GM23338 (cell line): ENCODE measurements around the gene PTPRR. TPM values are rescaled to one million over a fixed set of nuclear protein-coding genes. Genes with fewer than 3 reads are reported as not detected.

Source experiments
- ATAC-seq: fragments of 200-7000 bp; cut with Tn5 transposase; 3 replicates; pipeline ENCODE4 v1.9.1; 2020
- DNase-seq: peaks from one replicate; pipeline ENCODE4 v3.0.0-alpha.2; 2015; ENCODE audit warnings: low spot score
- H2AFZ ChIP-seq: fragments of 200-600 bp; sonication (generic); 2 replicates; pipeline ENCODE4 v1.8.0; 2016; ENCODE audit warnings: antibody characterized with exemption, mild to moderate bottlenecking, moderate library complexity
- H3F3A ChIP-seq: fragments of 200-600 bp; sonication (generic); replicated peaks from 2 replicates; pipeline ENCODE4 v1.8.0; 2017; ENCODE audit warnings: antibody characterized with exemption, mixed run types, low read depth
- H3K27ac ChIP-seq: fragments of 200-600 bp; sonication (generic); 2 replicates; pipeline ENCODE4 v1.6.1; 2016; ENCODE audit warnings: low read depth
- H3K27me3 ChIP-seq: fragments of 200-600 bp; sonication (generic); 2 replicates; pipeline ENCODE4 v1.8.0; 2016; ENCODE audit warnings: mild to moderate bottlenecking, mixed run types, moderate library complexity; ENCODE audit not compliant: insufficient read depth
- H3K36me3 ChIP-seq: fragments of 200-600 bp; sonication (generic); 2 replicates; pipeline ENCODE4 v1.8.0; 2016; ENCODE audit warnings: mild to moderate bottlenecking; ENCODE audit not compliant: insufficient read depth
- H3K4me1 ChIP-seq: fragments of 200-600 bp; sonication (generic); 2 replicates; pipeline ENCODE4 v1.8.0; 2016; ENCODE audit warnings: mild to moderate bottlenecking, moderate library complexity; ENCODE audit not compliant: insufficient read depth
- H3K4me2 ChIP-seq: fragments of 200-600 bp; sonication (generic); 2 replicates; pipeline ENCODE4 v1.7.1; 2017; ENCODE audit warnings: mixed run types
- H3K4me3 ChIP-seq: fragments of 200-600 bp; sonication (generic); 2 replicates; pipeline ENCODE4 v1.6.1; 2016; ENCODE audit warnings: mixed run types
- H3K79me2 ChIP-seq: fragments of 200-600 bp; sonication (generic); replicated peaks from 2 replicates; pipeline ENCODE4 v1.8.0; 2017; ENCODE audit warnings: mild to moderate bottlenecking; ENCODE audit not compliant: insufficient read depth
- H3K9me2 ChIP-seq: fragments of 200-600 bp; sonication (generic); 2 replicates; pipeline ENCODE4 v1.8.0; 2017; ENCODE audit not compliant: insufficient read depth
- H4K20me1 ChIP-seq: fragments of 200-600 bp; sonication (generic); replicated peaks from 2 replicates; pipeline ENCODE4 v1.8.0; 2017; ENCODE audit warnings: mild to moderate bottlenecking; ENCODE audit not compliant: insufficient read depth
- H3K27ac Mint-ChIP-seq: 2 replicates; pipeline ENCODE4 v1.8.0; 2020; ENCODE audit warnings: inconsistent platforms, mild to moderate bottlenecking, moderate library complexity, mixed read lengths
- H3K27me3 Mint-ChIP-seq: 3 replicates; pipeline ENCODE4 v1.8.0; 2022; ENCODE audit warnings: low read depth, mild to moderate bottlenecking, moderate library complexity, mixed read lengths, inconsistent platforms; ENCODE audit not compliant: insufficient read depth, poor library complexity
- H3K36me3 Mint-ChIP-seq: 3 replicates; pipeline ENCODE4 v1.8.0; 2021; ENCODE audit warnings: low read depth, mild to moderate bottlenecking, inconsistent platforms, moderate library complexity, mixed read lengths
- H3K4me1 Mint-ChIP-seq: 3 replicates; pipeline ENCODE4 v1.8.0; 2020; ENCODE audit warnings: mild to moderate bottlenecking, inconsistent platforms, mixed read lengths
- H3K4me3 Mint-ChIP-seq: 3 replicates; pipeline ENCODE4 v1.8.0; 2021; ENCODE audit warnings: moderate library complexity, mild to moderate bottlenecking, inconsistent platforms, mixed read lengths
- H3K9me3 Mint-ChIP-seq: 3 replicates; pipeline ENCODE4 v1.8.0; 2020; ENCODE audit warnings: moderate library complexity, mild to moderate bottlenecking, inconsistent platforms, mixed read lengths
- CREB1 ChIP-seq: fragments of 250-450 bp; sonication (Bioruptor Pico); IDR thresholded peaks from 2 replicates; pipeline ENCODE4 v1.5.0; 2020; ENCODE audit warnings: low read depth, mild to moderate bottlenecking, moderate library complexity
- CTCF ChIP-seq, 2 experiments: fragments of 200-600 bp in 1 of 2; sonication (generic) in 1 of 2; conservative IDR thresholded peaks; 2 replicates each; pipeline versions ENCODE4 v1.5.1 to v1.6.1; 2016 to 2017; ENCODE audit warnings: antibody characterized with exemption in 2 of 2, low read depth in 2 of 2, mild to moderate bottlenecking in 2 of 2, moderate library complexity in 1 of 2
- EZH2 ChIP-seq: fragments of 200-600 bp; sonication (generic); IDR thresholded peaks from one replicate; pipeline ENCODE4 v1.8.0; 2017; ENCODE audit warnings: antibody characterized with exemption, mild to moderate bottlenecking, low read depth; ENCODE audit not compliant: unreplicated experiment
- EZH2phosphoT487 ChIP-seq: fragments of 200-600 bp; sonication (generic); IDR thresholded peaks from one replicate; pipeline ENCODE4 v1.8.1; 2018; ENCODE audit warnings: antibody characterized with exemption; ENCODE audit not compliant: unreplicated experiment
- JUNB ChIP-seq: IDR thresholded peaks from one replicate; pipeline ENCODE4 v1.6.1; 2016; ENCODE audit warnings: antibody characterized with exemption; ENCODE audit not compliant: unreplicated experiment
- NANOG ChIP-seq: IDR thresholded peaks from 2 replicates; pipeline ENCODE4 v1.6.1; 2016; ENCODE audit warnings: antibody characterized with exemption, borderline replicate concordance
- POLR2AphosphoS5 ChIP-seq: IDR thresholded peaks from 2 replicates; pipeline ENCODE4 v1.6.1; 2016; ENCODE audit warnings: antibody characterized with exemption, low read depth
- REST ChIP-seq: IDR thresholded peaks from one replicate; pipeline ENCODE4 v1.6.1; 2018; ENCODE audit warnings: antibody characterized with exemption; ENCODE audit not compliant: unreplicated experiment
- STAT1 ChIP-seq: IDR thresholded peaks from one replicate; pipeline ENCODE4 v1.6.1; 2016; ENCODE audit warnings: antibody characterized with exemption; ENCODE audit not compliant: unreplicated experiment
- ZNF114 ChIP-seq: fragments of 250-450 bp; sonication (Bioruptor Pico); IDR thresholded peaks from 2 replicates; pipeline ENCODE4 v1.5.0; 2020; ENCODE audit warnings: mild to moderate bottlenecking, moderate library complexity
- ZNF331 ChIP-seq: fragments of 250-450 bp; sonication (Bioruptor Pico); IDR thresholded peaks from 2 replicates; pipeline ENCODE4 v1.5.0; 2020; ENCODE audit warnings: low read depth, mild to moderate bottlenecking, moderate library complexity
- ZNF462 ChIP-seq: fragments of 250-450 bp; sonication (Bioruptor Pico); IDR thresholded peaks from 2 replicates; pipeline ENCODE4 v1.5.0; 2020; ENCODE audit warnings: mild to moderate bottlenecking, moderate library complexity
- polyA plus RNA-seq: library from polyadenylated mRNA; unstranded; fragments of >200 nt; fragmentation: Nextera tagmentation; extraction: Ambion mirVana; gene quantifications from 2 replicates; pipeline ENCODE4 v1.2.1, GENCODE V29; 2016
- total RNA-seq: library from RNA; depleted of rRNA; stranded (reverse); fragments of >200 nt; shearing (Covaris generic); gene quantifications from 2 replicates; pipeline ENCODE4 v1.2.3, GENCODE V29; 2014
- TF ChIP-seq, protein P1 (sequence below): IDR thresholded peaks from 2 replicates; pipeline ENCODE4 v1.6.1; 2016; ENCODE audit warnings: antibody characterized with exemption

Gene PTPRR
- total and polyA plus RNA-seq, 2 experiments from 2014 or later, result 0.26 to 0.76 TPM

GRCh38 chr12:70598467-70599193, 321.9 kb downstream of the PTPRR start:
- Histone ChIP-seq H3K27ac (no peak overlapping the region), H3K79me2 (no peaks in the 10 kb centered on the region), H4K20me1 (no peaks in the 10 kb centered on the region), H3K36me3 (no peaks in the 10 kb centered on the region), H2AFZ (no peak overlapping the region), H3K9me2 (no peaks in the 10 kb centered on the region; the same call in 1 of the 2 replicates), H3F3A (no peaks in the 10 kb centered on the region), H3K27me3 (no peaks in the 10 kb centered on the region), H3K4me3 (no peak overlapping the region), H3K4me2 (no peak overlapping the region), H3K4me1 (no peaks in the 10 kb centered on the region)
- Mint-ChIP-seq H3K27ac (no peak overlapping the region), H3K9me3 (no peaks in the 10 kb centered on the region; the same call in 2 of the 3 replicates), H3K4me3 (no peak overlapping the region), H3K4me1 (no peaks in the 10 kb centered on the region), H3K27me3 (no peaks in the 10 kb centered on the region), H3K36me3 (peaks cover 4% of the 10 kb centered on the region; the same call in 1 of the 3 replicates)
- ATAC-seq (no peak), DNase-seq (no peak)
- TF ChIP-seq REST (no peak), JUNB (no peak), POLR2AphosphoS5 (no peak), ZNF114 (no peak), ZNF331 (no peak), CREB1 (CRISPR knock-in tag) (no peak), NANOG (no peak), EZH2 (no peak), ZNF462 (CRISPR knock-in tag) (no peak), STAT1 (no peak), CTCF (conservative IDR thresholded peaks at IDR 0.05; ENCODE audit: low read depth in 2 of 2) (no peak), EZH2phosphoT487 (no peak)
- TF ChIP-seq, protein P1, sequence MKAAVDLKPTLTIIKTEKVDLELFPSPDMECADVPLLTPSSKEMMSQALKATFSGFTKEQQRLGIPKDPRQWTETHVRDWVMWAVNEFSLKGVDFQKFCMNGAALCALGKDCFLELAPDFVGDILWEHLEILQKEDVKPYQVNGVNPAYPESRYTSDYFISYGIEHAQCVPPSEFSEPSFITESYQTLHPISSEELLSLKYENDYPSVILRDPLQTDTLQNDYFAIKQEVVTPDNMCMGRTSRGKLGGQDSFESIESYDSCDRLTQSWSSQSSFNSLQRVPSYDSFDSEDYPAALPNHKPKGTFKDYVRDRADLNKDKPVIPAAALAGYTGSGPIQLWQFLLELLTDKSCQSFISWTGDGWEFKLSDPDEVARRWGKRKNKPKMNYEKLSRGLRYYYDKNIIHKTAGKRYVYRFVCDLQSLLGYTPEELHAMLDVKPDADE, result no peak
